GM23248 (cell line): ENCODE data around the gene CDC42. TPM values are rescaled to one million over a fixed set of nuclear protein-coding genes. Genes with fewer than 3 reads are reported as not detected.

Experiments used
- DNase-seq: peaks from one replicate; pipeline ENCODE4 v3.0.0-alpha.2; 2015
- H2AFZ ChIP-seq: fragments of 200-600 bp; sonication (generic); 2 replicates; pipeline ENCODE4 v1.6.1; 2016; ENCODE audit warnings: antibody characterized with exemption
- H3F3A ChIP-seq: fragments of 200-600 bp; sonication (generic); 2 replicates; pipeline ENCODE4 v1.6.1; 2016; ENCODE audit warnings: mild to moderate bottlenecking, antibody characterized with exemption, mixed run types; ENCODE audit not compliant: insufficient read depth
- H3K27ac ChIP-seq: fragments of 200-600 bp; sonication (generic); 2 replicates; pipeline ENCODE4 v1.5.1; 2016; ENCODE audit warnings: mild to moderate bottlenecking
- H3K27me3 ChIP-seq: fragments of 200-600 bp; sonication (generic); replicated peaks from 2 replicates; pipeline ENCODE4 v1.6.1; 2016; ENCODE audit warnings: mild to moderate bottlenecking; ENCODE audit not compliant: insufficient read depth
- H3K36me3 ChIP-seq: fragments of 200-600 bp; sonication (generic); 2 replicates; pipeline ENCODE4 v1.6.1; 2016; ENCODE audit warnings: low read depth, mild to moderate bottlenecking
- H3K4me1 ChIP-seq: fragments of 200-600 bp; sonication (generic); 2 replicates; pipeline ENCODE4 v1.6.1; 2016; ENCODE audit warnings: mild to moderate bottlenecking; ENCODE audit not compliant: insufficient read depth
- H3K4me2 ChIP-seq: fragments of 200-600 bp; sonication (generic); one replicate; pipeline ENCODE4 v1.6.1; 2016; ENCODE audit warnings: mild to moderate bottlenecking; ENCODE audit not compliant: unreplicated experiment
- H3K4me3 ChIP-seq: fragments of 200-600 bp; sonication (generic); 2 replicates; pipeline ENCODE4 v1.5.1; 2016; ENCODE audit warnings: mild to moderate bottlenecking
- H3K79me2 ChIP-seq: fragments of 200-600 bp; sonication (generic); 2 replicates; pipeline ENCODE4 v1.6.1; 2016; ENCODE audit warnings: mild to moderate bottlenecking; ENCODE audit not compliant: insufficient read depth
- H3K9ac ChIP-seq: fragments of 200-600 bp; sonication (generic); 2 replicates; pipeline ENCODE4 v1.6.1; 2016; ENCODE audit warnings: mild to moderate bottlenecking
- H3K9me2 ChIP-seq: fragments of 200-600 bp; sonication (generic); 2 replicates; pipeline ENCODE4 v1.6.1; 2016; ENCODE audit warnings: mixed run types, mild to moderate bottlenecking, moderate library complexity; ENCODE audit not compliant: insufficient read depth
- H3K9me3 ChIP-seq: fragments of 200-600 bp; sonication (generic); one replicate; pipeline ENCODE4 v1.6.1; 2017; ENCODE audit warnings: low read depth
- H4K20me1 ChIP-seq: fragments of 200-600 bp; sonication (generic); 2 replicates; pipeline ENCODE4 v1.6.0; 2016; ENCODE audit not compliant: insufficient read depth
- EZH2 ChIP-seq: fragments of 200-600 bp; sonication (generic); IDR thresholded peaks from 2 replicates; pipeline ENCODE4 v1.6.1; 2018; ENCODE audit warnings: antibody characterized with exemption, mild to moderate bottlenecking; ENCODE audit not compliant: insufficient read depth, poor library complexity, severe bottlenecking
- EZH2phosphoT487 ChIP-seq: fragments of 200-600 bp; sonication (generic); IDR thresholded peaks from 2 replicates; pipeline ENCODE4 v1.6.1; 2018; ENCODE audit warnings: antibody characterized with exemption, moderate library complexity, mild to moderate bottlenecking, low read depth; ENCODE audit not compliant: insufficient read depth
- WGBS, 2 experiments: methylation state at CpG; one replicate each; pipeline ENCODE4 v1.1.6; 2015 to 2017; ENCODE audit warnings: low lambda C conversion rate in 2 of 2, low coverage in 1 of 2; ENCODE audit errors: missing lambda C conversion rate in 2 of 2; 5-methylcytosine and 5-hydroxymethylcytosine counted together
- in situ Hi-C: fragments of 300-500 bp; cut with MboI; formaldehyde crosslinking; loops from 2 replicates; pipeline ENCODE4 v1.15.0; 2020
- polyA plus RNA-seq: library from polyadenylated mRNA; unstranded; fragments of >200 nt; fragmentation: Nextera tagmentation; extraction: Ambion mirVana; gene quantifications from 2 replicates; pipeline ENCODE4 v1.2.1, GENCODE V29; 2016
- total RNA-seq: library from RNA; depleted of rRNA; stranded (reverse); fragments of >200 nt; shearing (Covaris generic); gene quantifications from 2 replicates; pipeline ENCODE4 v1.2.3, GENCODE V29; 2014

Gene CDC42
- total and polyA plus RNA-seq, 2 experiments from 2014 or later = 159 to 420 TPM

GRCh38 chr1:22126531-22126930 is 74.0 kb downstream of the CDC42 start:
- H3K27ac ChIP-seq = no peak overlapping the region
- no peak overlapping the region for H3K9ac ChIP-seq
- 91 to 92% methylated on average over 11 to 12 of the region's 12 CpGs for WGBS, 2 experiments
- no peak overlapping the region for H3K4me3 ChIP-seq
- H3K27me3 ChIP-seq = no peaks in the 10 kb centered on the region
- H3K4me2 ChIP-seq = no peak overlapping the region
- H3K9me3 ChIP-seq = no peaks in the 10 kb centered on the region
- no peaks in the 10 kb centered on the region for H4K20me1 ChIP-seq
- no peaks in the 10 kb centered on the region for H3K9me2 ChIP-seq
- TF ChIP-seq EZH2phosphoT487 (no peak), EZH2 (no peak)
- in situ Hi-C loops = no loop called here
- 0 out of 2 replicates have a peak, but pooled peaks cover 6% of the 10 kb centered on the region for H3F3A ChIP-seq
- H3K36me3 ChIP-seq = no peaks in the 10 kb centered on the region
- DNase-seq = no peak
- H3K79me2 ChIP-seq = no peaks in the 10 kb centered on the region
- no peak overlapping the region for H2AFZ ChIP-seq
- no peaks in the 10 kb centered on the region for H3K4me1 ChIP-seq

GRCh38 chr1:22127248-22127647 is 74.7 kb downstream of the CDC42 start:
- DNase-seq = no peak
- in situ Hi-C loops = no loop called here
- Histone ChIP-seq H3K4me1 (peaks cover 3% of the 10 kb centered on the region; the same call in 1 of the 2 replicates), H3K9ac (no peak overlapping the region), H3K27me3 (no peaks in the 10 kb centered on the region), H3K4me3 (no peak overlapping the region), H3K9me2 (no peaks in the 10 kb centered on the region), H3K4me2 (no peak overlapping the region), H3K9me3 (no peaks in the 10 kb centered on the region), H2AFZ (no peak overlapping the region), H3K79me2 (no peaks in the 10 kb centered on the region), H3K27ac (no peak overlapping the region), H4K20me1 (no peaks in the 10 kb centered on the region), H3F3A (0 out of 2 replicates have a peak, but pooled peaks cover 6% of the 10 kb centered on the region), H3K36me3 (no peaks in the 10 kb centered on the region)
- TF ChIP-seq EZH2phosphoT487 (no peak), EZH2 (no peak)
- WGBS, 2 experiments = 93 to 97% methylated on average over 6 of the region's 6 CpGs

- Histone ChIP-seq H3K27me3 (no peaks in the 10 kb centered on the region), H3K36me3 (no peaks in the 10 kb centered on the region), H3F3A (0 out of 2 replicates have a peak, but pooled peaks cover 6% of the 10 kb centered on the region), H3K79me2 (no peaks in the 10 kb centered on the region), H3K4me3 (no peak overlapping the region), H4K20me1 (no peaks in the 10 kb centered on the region), H3K9ac (no peak overlapping the region), H2AFZ (no peak overlapping the region), H3K9me2 (no peaks in the 10 kb centered on the region), H3K27ac (no peak overlapping the region), H3K4me1 (peaks cover 8% of the 10 kb centered on the region), H3K4me2 (no peak overlapping the region), H3K9me3 (no peaks in the 10 kb centered on the region)
- WGBS, 2 experiments = 69 to 71% methylated on average over 3 of the region's 3 CpGs
- TF ChIP-seq EZH2 (no peak), EZH2phosphoT487 (no peak)
- DNase-seq = no peak
- in situ Hi-C loops = no loop called here
Measured at GRCh38 chr1:22127731-22128130, 75.2 kb downstream of the CDC42 start.

GRCh38 chr1:22128392-22128791 is 75.9 kb downstream of the CDC42 start:
- Histone ChIP-seq H3K4me3 (no peak overlapping the region), H3K9me3 (no peaks in the 10 kb centered on the region), H3K9ac (no peak overlapping the region), H3K27me3 (no peaks in the 10 kb centered on the region), H3K36me3 (no peaks in the 10 kb centered on the region), H2AFZ (no peak overlapping the region), H3K9me2 (no peaks in the 10 kb centered on the region), H4K20me1 (no peaks in the 10 kb centered on the region), H3K79me2 (no peaks in the 10 kb centered on the region), H3K4me1 (peaks cover 11% of the 10 kb centered on the region), H3K27ac (no peak overlapping the region), H3K4me2 (no peak overlapping the region), H3F3A (0 out of 2 replicates have a peak, but pooled peaks cover 6% of the 10 kb centered on the region)
- no peak for DNase-seq
- in situ Hi-C loops = no loop called here
- WGBS, 2 experiments = 77 to 80% methylated on average over 10 to 12 of the region's 12 CpGs
- TF ChIP-seq EZH2phosphoT487 = no peak
- no peak for TF ChIP-seq EZH2

GRCh38 chr1:22129501-22130117 is 77.1 kb downstream of the CDC42 start:
- no peak overlapping the region for H2AFZ ChIP-seq
- H3K27me3 ChIP-seq = no peaks in the 10 kb centered on the region
- no peak for TF ChIP-seq EZH2
- TF ChIP-seq EZH2phosphoT487 = no peak
- no peaks in the 10 kb centered on the region for H3K36me3 ChIP-seq
- H3K9me3 ChIP-seq = no peaks in the 10 kb centered on the region
- no peaks in the 10 kb centered on the region for H4K20me1 ChIP-seq
- no peak overlapping the region for H3K9ac ChIP-seq
- H3K4me2 ChIP-seq = no peak overlapping the region
- peaks cover 11% of the 10 kb centered on the region for H3K4me1 ChIP-seq
- H3K27ac ChIP-seq = no peak overlapping the region
- no peaks in the 10 kb centered on the region for H3K79me2 ChIP-seq
- 0 out of 2 replicates have a peak, but pooled peaks cover 6% of the 10 kb centered on the region for H3F3A ChIP-seq
- in situ Hi-C loops = no loop called here
- DNase-seq = no peak
- H3K4me3 ChIP-seq = no peak overlapping the region
- 92 to 93% methylated on average over 28 to 29 of the region's 29 CpGs for WGBS, 2 experiments
- no peaks in the 10 kb centered on the region for H3K9me2 ChIP-seq
